Measurements from ENCODE around the gene OVOL1.

DNA sequence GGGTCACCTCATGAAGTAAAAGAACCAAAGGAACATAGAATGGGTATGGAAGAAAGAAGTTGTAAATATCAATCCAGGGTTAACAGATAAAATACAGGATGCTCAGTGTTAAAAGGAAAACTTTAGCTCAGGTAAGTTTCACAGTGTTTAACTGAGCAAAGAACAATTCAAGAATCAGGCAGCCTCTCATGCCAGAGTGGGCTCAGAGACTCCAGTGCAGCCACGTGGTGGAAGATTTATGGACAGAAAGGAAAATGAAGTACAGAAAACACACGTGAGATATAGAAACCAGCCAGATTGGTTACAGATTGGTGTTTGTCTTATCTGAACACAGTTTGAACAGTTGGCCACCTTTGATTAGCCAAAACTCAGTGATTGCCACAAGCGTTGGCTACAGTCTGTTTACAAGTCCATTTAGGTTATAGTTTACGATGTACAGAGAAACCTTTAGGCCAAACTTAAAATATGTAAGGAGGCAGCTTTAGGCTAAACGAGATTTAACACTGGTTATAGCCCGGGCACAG is 15.2 kb upstream of the OVOL1 start:
- TF ChIP-seq, protein P1, sequence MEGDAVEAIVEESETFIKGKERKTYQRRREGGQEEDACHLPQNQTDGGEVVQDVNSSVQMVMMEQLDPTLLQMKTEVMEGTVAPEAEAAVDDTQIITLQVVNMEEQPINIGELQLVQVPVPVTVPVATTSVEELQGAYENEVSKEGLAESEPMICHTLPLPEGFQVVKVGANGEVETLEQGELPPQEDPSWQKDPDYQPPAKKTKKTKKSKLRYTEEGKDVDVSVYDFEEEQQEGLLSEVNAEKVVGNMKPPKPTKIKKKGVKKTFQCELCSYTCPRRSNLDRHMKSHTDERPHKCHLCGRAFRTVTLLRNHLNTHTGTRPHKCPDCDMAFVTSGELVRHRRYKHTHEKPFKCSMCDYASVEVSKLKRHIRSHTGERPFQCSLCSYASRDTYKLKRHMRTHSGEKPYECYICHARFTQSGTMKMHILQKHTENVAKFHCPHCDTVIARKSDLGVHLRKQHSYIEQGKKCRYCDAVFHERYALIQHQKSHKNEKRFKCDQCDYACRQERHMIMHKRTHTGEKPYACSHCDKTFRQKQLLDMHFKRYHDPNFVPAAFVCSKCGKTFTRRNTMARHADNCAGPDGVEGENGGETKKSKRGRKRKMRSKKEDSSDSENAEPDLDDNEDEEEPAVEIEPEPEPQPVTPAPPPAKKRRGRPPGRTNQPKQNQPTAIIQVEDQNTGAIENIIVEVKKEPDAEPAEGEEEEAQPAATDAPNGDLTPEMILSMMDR (conservative IDR thresholded peaks at IDR 0.05 in 1 of 2, IDR thresholded peaks at IDR 0.05 in 1 of 2; ENCODE audit: extremely low read depth in 1 of 2, insufficient read depth in 1 of 2, low read depth in 1 of 2, low read length in 2 of 2) = no peak
- no peak for TF ChIP-seq EZH2 (IDR thresholded peaks at IDR 0.05; ENCODE audit: borderline replicate concordance, low read length)
